Activated T-cell treated with anti-CD3 and anti-CD28 coated beads for 1 hour (primary cell): ENCODE results near the gene IL17RD.

Source experiments
- DNase-seq: peaks from one replicate; pipeline ENCODE4 v3.0.0-alpha.2; 2020; ENCODE audit warnings: low read depth

IL17RD gene

DNA sequence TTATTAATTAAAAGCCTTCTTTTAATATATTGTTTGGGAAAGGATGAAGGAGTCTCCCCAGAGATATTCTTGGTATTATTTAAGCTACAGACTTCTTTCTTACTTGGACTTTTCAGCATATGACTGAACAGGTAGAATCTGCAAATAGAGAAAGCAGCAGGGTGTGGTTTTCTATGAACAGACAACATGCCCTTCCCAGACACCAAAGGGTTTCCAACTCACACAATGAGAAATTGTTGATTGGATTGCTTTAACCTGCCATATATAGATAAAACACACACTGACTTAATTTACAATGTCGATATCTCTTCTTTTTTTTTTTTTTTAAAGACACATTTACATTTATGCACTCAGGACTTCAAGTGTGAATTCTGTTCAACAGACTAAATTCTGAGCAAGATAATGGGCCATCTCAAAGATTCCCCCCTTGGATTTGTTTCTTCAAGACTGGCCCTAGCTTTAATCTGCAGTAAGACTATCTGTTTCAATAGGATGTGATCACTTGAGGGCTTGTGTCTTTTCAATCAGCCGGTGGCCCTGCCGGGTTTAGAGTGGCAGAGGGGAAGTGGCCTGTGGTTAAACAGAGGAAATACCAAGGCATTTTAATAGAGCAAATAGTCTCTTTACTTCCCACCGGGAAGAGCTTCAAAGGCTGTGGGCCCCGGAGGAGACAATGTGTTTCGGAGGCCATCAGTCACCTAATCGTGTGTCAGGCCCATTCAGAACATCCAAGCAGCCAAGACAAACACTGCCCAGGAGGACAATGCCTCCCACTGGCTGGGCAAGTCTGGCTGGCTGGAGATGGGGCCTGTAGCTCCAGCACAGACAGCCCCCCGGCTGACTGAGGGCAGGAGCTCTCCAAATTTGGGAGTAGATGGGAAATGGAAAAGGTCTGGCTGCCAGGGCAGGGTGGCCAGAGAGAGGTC, 6.1 kb downstream of the IL17RD start:
- DNase-seq = no peak

DNA sequence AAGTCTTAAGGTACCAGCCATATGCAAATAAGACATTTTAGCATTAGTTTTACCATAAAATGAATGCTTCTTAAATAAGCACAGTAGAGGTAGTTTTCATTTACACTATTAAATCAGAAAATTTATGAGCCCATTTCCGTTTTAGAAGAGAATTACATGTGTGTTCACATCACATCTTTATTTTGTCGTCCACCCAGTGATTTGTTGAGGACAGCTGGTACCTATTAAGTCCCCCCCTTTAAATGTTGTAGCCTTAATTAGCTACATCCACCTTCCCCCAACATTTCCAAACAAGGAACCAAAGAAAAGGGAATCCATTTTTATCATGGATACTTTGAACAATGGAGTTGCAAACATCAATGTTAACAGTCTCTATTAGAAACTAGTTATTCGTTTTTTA, 6.8 kb downstream of the IL17RD start:
- DNase-seq = no peak

GRCh38 chr3:57157545-57157944, 7.6 kb downstream of the IL17RD start:
- DNase-seq = no peak

GRCh38 chr3:57155310-57155643, 9.9 kb downstream of the IL17RD start:
- DNase-seq = no peak

DNA sequence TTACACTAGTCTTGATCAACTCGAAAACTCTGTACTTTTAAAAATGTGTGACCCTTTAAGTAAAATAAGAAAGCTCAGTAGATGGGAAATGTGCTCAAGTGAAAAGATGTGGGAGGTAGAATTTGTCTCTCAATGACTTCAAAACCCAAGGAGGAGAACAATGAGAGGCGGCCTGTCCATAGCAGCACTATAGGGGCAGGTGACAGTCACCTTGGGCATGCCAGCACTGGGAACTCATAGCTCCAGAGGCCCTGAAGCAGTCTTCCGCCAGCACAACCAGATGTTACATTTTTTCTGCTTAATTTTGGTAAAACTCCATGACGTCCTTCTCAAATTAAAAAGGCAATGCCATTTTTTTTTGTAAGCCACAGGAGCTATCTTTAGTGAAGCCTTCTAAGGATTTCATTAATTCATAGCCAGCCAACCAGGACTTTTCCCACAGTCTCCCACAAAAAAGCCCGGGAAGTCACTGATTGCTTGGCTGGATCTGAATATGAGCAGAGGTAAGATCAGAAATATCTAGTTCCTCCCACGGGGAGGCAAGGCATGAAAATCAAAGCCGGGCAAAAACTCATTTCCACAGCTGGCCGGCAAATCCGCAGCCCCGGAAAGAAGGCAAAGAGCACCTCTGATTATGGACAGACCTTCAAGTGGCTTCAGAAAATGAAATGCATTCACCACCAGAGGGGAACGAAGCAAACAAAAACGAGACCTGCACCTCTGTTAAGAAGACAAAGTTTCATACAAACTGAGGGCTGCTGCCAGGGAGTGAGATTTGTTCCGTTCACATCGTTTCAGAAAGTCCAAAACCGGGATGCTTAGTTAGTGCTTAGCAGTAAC, 10.5 kb downstream of the IL17RD start:
- no peak for DNase-seq

DNA sequence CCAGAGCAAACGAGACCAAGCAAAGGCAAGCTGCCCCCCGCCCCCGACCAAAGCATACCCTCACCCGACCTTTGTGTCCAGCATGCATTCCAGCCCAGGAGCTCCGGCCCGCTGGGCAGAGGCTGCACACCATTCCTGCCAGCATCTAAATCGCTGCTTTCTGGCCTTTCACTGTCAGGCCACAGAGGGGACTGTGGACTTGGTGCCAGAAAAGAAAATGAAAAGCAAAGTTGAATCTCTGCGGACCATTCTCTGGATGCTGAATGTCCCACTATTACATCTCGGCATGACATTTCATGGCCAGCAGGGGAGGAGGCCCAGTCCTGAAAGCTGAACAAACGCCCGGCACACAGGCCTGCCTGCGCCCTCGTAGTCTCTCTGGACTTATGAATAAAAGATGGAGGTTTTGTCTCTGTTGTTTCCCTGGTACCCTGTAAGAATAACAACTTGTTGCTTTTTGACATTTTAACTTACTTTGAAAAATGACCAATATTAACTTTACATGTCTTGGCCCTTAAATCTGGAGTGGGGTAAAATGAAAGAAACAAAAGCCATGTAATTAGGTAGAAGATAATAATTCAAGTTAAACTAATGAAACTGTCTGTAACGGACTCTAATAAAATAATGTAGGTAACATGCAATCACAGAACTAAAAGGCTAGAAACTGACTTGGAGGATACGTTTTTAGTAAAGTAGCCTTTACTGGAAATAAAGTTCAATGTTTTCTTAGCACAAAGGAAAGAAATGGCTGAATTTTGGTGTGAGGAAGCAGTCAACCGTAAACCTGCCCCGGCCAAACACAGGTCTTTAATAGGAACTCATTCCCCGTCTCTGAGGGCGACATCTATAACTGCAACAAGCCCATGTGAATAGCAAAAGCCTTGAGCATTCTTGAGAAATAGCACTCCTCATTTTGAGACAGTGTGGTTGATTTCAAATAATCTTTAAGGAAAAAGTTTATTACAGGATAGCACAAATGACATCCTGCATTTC, 12.7 kb downstream of the IL17RD start:
- DNase-seq = no peak

DNA sequence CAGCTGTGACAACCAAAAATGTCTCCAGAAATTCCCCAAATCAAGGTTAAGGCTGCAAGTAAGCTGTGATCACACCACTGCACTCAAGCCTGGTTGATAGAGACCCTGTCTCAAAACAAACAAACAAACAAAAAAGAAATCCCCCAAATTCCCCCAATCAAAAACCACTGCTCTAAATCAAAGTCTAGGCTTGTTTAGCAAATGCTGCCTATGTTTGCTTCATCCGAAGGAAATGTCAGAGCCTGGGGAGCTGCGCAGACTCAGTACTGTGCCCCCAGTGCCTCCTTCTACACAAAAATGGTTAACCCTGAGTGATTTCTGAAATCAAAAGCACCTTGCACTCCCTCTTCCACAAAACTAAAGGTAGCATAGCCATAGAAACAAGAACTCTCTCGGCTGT, 13.4 kb downstream of the IL17RD start:
- DNase-seq = no peak

DNA sequence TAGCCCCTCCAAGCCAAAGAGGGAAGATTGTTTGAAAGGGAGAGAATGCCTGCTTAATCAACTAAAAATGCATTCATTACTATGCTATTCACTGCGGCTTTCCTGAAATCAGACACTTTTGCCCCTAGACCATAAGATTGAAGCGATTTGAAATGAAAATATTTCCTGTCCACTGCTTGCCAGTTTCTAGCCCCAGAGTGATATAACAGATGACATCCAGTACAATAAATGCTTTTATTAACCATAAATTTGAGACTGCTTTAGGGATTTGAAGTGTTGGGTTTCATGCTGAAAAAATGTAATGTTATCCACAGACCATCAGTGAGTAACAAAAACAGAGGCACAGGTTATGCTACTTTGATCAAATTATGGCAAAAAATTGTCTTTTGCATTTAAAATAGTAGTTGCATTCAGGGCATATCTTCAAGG, 14.1 kb downstream of the IL17RD start:
- DNase-seq = no peak

DNA sequence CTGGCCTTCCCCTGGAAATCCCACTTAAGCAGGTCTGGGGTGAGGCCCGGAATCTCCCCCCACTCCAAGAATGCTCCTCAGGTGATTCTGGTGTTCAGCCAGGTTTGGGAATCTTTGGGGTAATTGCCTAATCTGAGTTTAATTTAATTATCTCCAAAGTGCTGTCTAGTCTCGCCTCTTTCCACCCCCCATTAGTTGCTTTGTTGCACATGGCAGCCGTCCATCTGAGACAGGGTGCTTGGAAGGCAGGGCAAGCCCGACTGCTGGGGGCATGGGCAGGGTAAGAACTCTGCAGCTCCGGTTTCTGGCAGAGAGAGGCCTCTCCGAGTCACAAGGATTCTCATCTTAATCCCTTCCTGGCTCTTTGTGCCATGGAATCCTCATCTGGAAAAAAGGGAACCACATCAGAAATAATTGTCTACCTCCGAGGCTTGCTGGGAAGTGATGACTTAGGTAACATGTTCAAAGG, 15.0 kb downstream of the IL17RD start:
- no peak for DNase-seq

DNA sequence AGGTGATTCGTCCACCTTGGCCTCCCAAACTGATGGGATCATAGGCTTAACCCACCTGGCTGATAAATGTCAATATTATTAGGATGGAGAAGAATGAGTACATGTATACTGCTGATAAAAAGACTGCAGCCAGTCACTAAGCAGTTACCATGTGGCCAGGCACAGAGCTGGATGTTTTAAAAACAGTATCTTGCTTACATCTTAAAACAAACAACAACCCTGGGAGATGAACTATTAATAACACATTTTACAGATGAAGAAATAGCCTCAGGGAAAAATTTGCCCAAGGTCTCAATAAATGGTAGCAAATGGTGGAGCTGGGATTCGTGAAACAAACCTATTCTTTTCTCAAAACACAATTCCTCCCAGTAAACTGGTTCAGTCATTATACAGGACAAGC, 18.1 kb downstream of the IL17RD start:
- no peak for DNase-seq

GRCh38 chr3:57145852-57146251, 19.3 kb downstream of the IL17RD start:
- DNase-seq = no peak

GRCh38 chr3:57144952-57145351, 20.2 kb downstream of the IL17RD start:
- DNase-seq = no peak

- DNase-seq = no peak
Measured at GRCh38 chr3:57143886-57144459, 21.2 kb downstream of the IL17RD start.

- DNase-seq = no peak
Measured at GRCh38 chr3:57142411-57142723, 22.8 kb downstream of the IL17RD start.

GRCh38 chr3:57141719-57142410, 23.3 kb downstream of the IL17RD start:
- DNase-seq = no peak

DNA sequence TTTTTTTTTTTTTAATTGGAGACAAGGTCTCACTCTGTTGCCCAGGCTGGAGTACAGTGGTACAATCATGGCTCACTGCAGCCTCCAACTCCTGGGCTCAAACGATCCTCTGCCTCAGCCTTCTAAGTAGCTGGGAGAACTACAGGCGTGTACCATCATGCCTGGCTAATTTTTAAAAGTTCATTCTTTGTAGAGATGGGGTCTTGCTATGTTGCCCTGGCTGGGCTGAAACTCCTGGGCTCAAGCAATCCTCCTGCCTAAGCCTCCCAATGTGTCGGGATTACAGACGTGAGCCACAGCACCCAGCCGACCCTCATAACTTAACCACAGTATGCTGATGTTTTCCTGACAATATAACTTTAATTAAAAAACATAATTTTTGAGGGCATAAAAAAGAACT, 24.3 kb downstream of the IL17RD start:
- no peak for DNase-seq

DNA sequence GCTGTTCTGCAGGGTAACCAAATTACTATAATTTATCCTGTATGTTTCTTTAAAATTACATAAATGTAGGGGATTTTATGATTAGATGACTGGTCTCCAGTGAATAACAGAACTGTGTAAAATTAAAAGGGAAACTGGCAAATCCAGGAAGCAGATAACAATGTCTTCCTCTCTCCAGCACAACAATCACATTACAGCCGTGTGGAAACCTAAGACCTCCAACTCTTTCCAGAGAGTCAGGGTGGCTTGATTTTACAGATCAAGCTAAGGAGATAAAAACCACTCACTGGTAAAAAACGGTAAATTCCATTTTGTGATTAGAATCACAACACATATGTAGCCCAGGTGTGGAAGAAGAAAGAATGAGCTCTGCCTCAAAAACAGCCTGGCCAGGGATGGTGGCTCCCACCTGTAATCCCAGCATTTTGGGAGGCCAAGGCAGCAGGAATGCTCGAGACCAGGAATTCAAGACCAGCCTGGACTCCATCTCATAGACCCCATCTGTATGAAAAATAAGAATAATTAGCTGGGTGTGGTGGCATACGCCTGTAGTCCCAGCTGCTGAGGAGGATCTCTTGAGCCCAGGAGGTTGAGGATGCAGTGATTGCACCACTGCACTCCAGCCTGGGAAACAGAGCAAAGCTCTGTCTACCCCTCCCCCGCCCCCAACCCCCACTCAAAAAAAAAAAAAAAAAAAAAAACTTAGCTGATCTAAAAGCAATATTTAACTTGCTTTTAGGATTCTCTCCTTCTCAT, 29.0 kb downstream of the IL17RD start:
- no peak for DNase-seq

GRCh38 chr3:57133157-57133556, 32.0 kb downstream of the IL17RD start:
- no peak for DNase-seq

DNA sequence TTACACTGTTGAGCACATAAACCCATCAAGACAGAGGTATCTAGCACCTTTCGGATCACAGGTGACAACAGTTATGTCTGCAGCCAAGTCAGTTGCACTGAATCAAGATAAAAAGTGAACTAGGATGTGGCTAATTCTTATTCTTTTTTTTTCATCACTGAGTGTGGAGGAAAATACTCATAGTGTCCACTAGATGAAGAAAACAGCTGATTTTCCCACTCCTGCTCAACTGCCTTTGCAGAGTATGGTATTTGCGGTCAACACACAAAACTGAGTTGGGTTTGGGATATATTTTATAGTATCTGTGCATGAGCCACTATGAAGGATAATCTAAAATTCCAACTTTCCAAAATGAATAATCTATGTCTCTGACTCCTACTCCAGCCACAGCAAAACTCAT, 32.5 kb downstream of the IL17RD start:
- no peak for DNase-seq

GRCh38 chr3:57131210-57131588, 34.0 kb downstream of the IL17RD start:
- DNase-seq = no peak
